HG03280 (cell line): ENCODE results near the gene ARID5B.
A peak's percentile ranks its signal among the peaks of the same experiment; 100 is the strongest.

ENCODE experiments used
- ATAC-seq: cut with Tn5 transposase; IDR thresholded peaks from one replicate; pipeline ENCODE4 v1.9.1; 2021; ENCODE audit warnings: mild to moderate bottlenecking, moderate library complexity; ENCODE audit not compliant: unreplicated experiment

ARID5B gene

GRCh38 chr10:62068464-62068863 is 167.0 kb downstream of the ARID5B start:
- ATAC-seq = no peak

GRCh38 chr10:62069452-62070178 is 168.1 kb downstream of the ARID5B start:
- ATAC-seq = no peak

- ATAC-seq = no peak
These were observed 170.4 kb downstream of the ARID5B start for GRCh38 chr10:62071846-62072281.

- ATAC-seq = no peak
These were observed 171.4 kb downstream of the ARID5B start for GRCh38 chr10:62072901-62073300.

- ATAC-seq = no peak
These were observed 171.9 kb downstream of the ARID5B start for GRCh38 chr10:62073429-62073828.

- no peak for ATAC-seq
These were observed 173.9 kb downstream of the ARID5B start for GRCh38 chr10:62075414-62075813.

GRCh38 chr10:62075912-62076311 is 174.4 kb downstream of the ARID5B start:
- ATAC-seq = no peak

- ATAC-seq = no peak
These were observed 175.4 kb downstream of the ARID5B start for GRCh38 chr10:62076891-62077290.

- ATAC-seq = no peak
These were observed 176.0 kb downstream of the ARID5B start for GRCh38 chr10:62077330-62078015.

- peak; percentile 59 for ATAC-seq
These were observed 178.5 kb downstream of the ARID5B start for GRCh38 chr10:62079885-62080559.

GRCh38 chr10:62080905-62081304 is 179.4 kb downstream of the ARID5B start:
- ATAC-seq = no peak

GRCh38 chr10:62081341-62082270 is 180.1 kb downstream of the ARID5B start:
- ATAC-seq = no peak

- ATAC-seq = no peak
These were observed 180.8 kb downstream of the ARID5B start for GRCh38 chr10:62082271-62082656.

GRCh38 chr10:62082729-62083411 is 181.4 kb downstream of the ARID5B start:
- peak; percentile 53 for ATAC-seq

- ATAC-seq = no peak
These were observed 182.1 kb downstream of the ARID5B start for GRCh38 chr10:62083412-62084267.

- no peak for ATAC-seq
These were observed 183.0 kb downstream of the ARID5B start for GRCh38 chr10:62084451-62084850.

- ATAC-seq = no peak
These were observed 183.9 kb downstream of the ARID5B start for GRCh38 chr10:62085404-62085803.

- ATAC-seq = no peak
These were observed 184.3 kb downstream of the ARID5B start for GRCh38 chr10:62085821-62086220.

- no peak for ATAC-seq
These were observed 185.8 kb downstream of the ARID5B start for GRCh38 chr10:62087329-62087728.
